RPMI8226 (cell line): ENCODE measurements around the gene PRX.
"Not testable (repeated sequence)": the region's sequence is repeated elsewhere in the genome, so short reads cannot be mapped to it uniquely, and the experiment has no call there.

Experiments used
- DNase-seq: peaks from one replicate; pipeline ENCODE4 v3.0.0-alpha.2; 2015

Gene PRX

DNA sequence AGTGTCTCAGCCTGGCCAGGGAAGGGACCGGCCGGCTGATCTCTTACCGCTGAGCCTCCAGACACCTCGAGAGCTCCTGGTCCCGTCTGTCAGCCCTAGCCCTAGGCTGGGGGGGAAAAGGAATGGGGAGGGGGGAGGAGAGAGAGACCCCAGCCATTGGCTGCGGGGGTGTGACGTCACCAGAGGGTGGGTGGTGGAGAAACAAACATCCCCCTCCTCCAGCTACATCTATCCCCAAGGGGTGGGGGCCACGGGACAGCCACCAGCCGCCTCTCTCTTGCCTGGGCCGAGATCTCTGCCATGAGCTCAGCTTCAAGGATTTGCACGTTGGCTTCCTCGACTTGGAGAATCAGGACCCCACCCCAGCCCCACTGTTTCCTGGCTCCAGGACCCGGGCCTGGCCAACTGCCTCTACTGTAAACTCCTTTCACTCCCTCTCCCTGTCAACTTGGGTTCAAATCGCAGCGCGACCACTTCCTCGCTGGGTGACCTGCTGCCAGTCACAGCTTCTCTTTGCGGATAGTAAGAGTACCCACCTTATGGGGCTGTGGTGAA lies at the start of gene PRX:
Gene PRX, minus strand, starts transcription at position 88 of the 555 bp plus-strand sequence. CDS start 5,446 bp downstream, outside the sequence.
- no peak for DNase-seq

- peak; percentile 80 for DNase-seq
Measured at GRCh38 chr19:40461669-40462221, 48.6 kb upstream of the PRX start.

DNA sequence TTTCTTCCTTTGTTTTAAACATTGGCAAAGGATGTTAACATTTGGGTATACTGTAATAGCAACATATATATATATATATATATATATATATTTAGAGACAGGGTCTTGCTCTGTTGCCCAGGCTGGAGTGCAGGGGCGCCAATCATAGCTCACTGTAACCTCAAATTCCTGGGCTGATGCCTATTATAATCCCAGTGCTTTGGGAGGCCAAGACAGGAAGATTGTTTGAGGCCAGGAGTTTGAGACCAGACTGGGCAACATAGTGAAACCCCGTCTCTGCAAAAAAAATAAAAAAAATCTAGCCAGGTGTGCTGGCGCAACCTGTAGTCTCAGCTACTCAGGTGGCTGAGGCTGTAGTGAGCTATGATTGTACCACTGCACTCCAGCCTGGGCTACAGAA lies 47.0 kb upstream of the PRX start:
- no peak for DNase-seq

DNA sequence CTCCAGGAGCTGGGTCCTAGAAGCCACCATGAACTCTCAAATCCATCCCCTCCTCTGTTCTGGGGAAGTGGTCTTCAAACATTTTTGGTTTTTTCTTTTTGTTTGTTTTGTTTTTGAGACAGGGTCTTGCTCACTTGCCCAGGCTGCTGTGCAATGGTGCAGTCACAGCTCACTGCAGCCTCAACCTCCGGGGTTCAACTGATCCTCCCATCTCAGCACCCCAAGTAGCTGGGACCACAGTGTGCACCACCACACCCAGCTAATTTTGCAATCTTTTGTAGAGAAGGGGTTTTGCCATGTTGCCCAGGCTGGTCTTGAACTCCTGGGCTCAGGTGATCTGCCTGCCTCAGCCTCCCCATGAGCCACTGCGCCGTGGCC lies 45.4 kb upstream of the PRX start:
- DNase-seq = no peak

GRCh38 chr19:40457953-40458596 lies 44.9 kb upstream of the PRX start:
- no peak for DNase-seq

- DNase-seq = no peak
Measured at GRCh38 chr19:40457048-40457447, 43.9 kb upstream of the PRX start.

- DNase-seq = not testable (repeated sequence)
Measured at GRCh38 chr19:40453943-40454342, 40.8 kb upstream of the PRX start.

DNA sequence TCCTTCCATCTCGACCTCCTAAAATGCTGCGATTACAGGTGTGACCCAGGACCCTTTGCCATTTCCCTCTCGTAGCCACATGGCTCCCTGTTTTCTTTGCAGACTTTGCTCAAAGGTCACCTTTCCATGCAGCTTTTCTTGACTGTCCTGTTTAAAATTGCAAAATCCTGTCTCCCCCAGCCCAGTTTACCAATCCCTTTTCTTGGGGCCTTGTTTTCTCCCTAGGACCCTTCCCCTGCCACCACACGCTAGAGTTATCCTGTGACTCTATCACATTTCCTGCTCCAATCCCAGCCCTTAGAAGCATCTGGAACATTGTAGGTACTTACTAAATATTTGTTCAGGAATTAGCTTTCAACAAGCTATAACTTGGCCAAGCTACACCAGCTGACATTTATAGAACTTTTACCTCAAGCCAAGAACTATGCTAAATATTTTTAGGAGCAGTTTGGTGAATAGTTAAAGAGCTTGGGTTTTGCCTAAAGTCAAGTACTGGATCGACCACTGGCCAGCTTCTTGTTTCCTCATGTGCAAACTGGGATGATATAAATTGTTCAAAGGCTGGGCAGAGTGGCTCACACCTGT lies 40.1 kb upstream of the PRX start:
- DNase-seq = no peak

DNA sequence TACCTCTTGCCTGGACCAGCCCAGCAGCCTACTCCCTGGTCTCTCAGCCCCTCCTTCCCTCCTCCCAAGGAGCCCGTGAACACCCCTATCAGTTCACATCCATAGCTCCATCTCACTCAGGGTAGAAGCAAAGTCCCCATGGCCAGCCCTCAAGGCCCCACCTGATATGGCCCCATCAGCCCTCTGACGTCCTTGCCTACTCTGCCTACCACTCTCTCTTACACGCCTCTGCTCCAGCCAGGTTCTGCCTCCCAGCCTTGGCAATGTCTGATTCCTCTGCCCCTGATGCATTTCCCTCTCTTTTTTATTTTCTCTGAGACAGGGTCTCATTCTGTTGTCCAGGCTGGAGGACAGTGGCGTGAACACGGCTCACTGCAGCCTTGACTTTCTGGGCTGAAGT lies 38.8 kb upstream of the PRX start:
- no peak for DNase-seq

- DNase-seq = no peak
Measured at GRCh38 chr19:40450664-40451063, 37.5 kb upstream of the PRX start.

- no peak for DNase-seq
Measured at GRCh38 chr19:40449506-40449905, 36.3 kb upstream of the PRX start.

- DNase-seq = no peak
Measured at GRCh38 chr19:40446263-40446784, 33.1 kb upstream of the PRX start.

- no peak for DNase-seq
Measured at GRCh38 chr19:40445780-40446262, 32.6 kb upstream of the PRX start.

DNA sequence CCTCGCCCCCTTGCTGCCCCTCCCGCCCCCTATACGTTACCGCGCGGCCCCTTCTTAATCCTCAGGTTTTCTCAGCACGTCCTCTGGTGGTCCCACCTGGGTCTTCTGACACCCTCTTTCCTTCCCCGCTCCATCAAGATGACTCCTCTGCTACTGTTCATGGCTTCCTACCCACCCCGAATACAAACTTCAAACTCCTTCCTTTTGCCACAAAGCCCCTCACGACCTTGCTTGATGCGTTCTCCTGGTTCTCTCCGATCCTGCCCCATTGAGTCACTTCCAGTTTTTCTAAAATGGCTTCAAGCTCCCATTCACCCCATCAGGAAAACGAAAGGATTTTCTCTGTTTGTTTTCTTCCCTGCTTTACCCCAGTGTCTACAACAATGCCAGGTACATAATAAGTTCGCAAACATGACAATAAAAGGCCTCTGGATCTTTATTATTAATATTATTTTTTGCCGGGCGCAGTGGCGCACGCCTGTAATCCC lies 31.7 kb upstream of the PRX start:
- DNase-seq = no peak

- DNase-seq = peak; percentile 95
Measured at GRCh38 chr19:40444000-40444824, 31.0 kb upstream of the PRX start, which contains the start of gene SERTAD3. Gene SERTAD3 (minus strand): TSS chr19:40444335. CDS start chr19:40442080, 2,255 bp downstream.

- DNase-seq = peak; percentile 99
Measured at GRCh38 chr19:40443131-40443999, 30.2 kb upstream of the PRX start.

DNA sequence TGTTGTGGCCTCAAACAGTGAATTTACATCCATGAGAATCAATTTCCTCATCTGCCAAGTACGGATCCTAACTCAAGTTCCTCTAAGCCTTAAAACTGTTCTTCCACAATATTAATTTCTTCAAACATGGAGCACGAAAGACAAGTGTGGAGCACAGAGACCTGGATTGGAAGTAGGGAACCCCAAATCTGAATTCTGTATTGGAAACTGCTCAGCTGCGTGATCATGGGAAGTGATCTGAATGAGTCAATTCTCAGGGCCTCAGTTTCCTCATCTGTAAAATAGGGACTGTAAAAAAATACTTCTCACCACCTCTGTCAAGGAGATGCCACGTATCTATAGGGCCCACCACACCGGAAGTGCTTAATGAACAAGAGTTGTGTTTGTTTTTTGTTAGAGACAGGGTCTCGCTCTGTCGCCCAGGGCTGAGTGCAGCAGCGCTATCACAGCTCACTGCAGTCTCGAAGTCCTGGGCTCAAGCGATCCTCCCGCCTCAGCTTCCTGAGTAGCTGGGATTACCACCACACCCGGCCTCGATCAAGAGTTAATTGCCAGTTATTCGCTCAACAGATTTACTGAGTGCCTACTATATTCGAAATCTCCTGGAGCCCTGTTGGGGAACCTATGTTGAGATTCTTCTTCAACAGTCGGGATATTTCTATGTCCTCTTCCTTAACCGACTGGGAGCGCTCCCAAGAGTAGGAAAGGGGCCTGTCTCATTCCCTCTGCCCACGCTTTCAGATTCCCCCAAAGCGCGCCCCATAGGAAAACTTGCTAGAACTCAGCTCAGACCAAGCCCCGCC lies 29.4 kb upstream of the PRX start:
- DNase-seq = no peak

DNA sequence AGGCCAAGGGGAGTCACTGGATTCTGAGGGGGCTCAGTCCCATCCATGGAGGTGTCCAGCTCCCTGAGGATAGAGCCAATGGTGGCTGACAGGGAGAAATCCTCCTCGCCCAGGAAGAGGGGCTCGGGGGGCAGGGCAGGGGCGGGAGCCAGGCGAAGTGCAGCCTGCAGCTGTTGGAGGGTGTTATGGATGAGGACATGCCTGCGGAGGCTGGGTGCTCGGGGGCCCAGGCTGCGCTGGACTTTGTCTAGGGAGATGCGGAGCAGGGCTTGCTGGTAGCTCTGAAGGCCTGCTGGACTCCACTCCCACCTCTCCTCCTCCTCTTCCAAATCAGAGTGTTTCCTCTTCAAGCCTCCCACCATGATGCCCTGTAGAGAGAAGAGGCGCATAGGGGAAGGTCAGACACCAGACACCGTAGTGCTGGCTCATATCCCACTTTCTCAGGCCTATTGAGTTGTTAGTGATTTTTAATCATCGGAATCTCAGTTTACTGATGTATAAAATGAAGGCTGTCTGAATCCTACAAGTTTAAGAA lies 28.6 kb upstream of the PRX start:
- no peak for DNase-seq

DNA sequence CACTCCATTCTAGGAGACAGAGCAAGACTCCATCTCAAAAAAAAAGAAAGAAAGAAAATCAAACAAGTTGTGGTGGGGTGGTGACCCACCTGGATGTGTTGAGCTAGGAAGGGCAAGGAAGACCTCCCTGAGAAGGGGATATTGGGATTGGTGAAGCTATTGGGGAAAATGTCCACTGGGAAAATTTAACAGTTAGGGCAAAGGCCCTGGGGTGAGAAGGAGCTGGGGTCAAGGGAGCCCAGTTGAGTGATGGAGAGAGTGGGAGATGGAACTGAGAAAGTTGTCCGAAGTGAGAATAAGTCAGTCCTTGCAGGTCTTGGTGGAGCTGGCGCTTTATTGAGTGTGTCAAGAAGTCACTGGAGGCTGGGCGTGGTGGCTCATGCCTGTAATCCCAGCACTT lies 25.1 kb upstream of the PRX start:
- no peak for DNase-seq

GRCh38 chr19:40433391-40434216 lies 20.4 kb upstream of the PRX start:
- peak; percentile 88 for DNase-seq
